ENCODE measurements around the gene DUSP6. TPM values are rescaled to one million over a fixed set of nuclear protein-coding genes. Genes with fewer than 3 reads are reported as not detected.

Gene DUSP6
- total and polyA plus RNA-seq, 7 donors: 27.0 to 39.7 (median 33.2) TPM

DNA sequence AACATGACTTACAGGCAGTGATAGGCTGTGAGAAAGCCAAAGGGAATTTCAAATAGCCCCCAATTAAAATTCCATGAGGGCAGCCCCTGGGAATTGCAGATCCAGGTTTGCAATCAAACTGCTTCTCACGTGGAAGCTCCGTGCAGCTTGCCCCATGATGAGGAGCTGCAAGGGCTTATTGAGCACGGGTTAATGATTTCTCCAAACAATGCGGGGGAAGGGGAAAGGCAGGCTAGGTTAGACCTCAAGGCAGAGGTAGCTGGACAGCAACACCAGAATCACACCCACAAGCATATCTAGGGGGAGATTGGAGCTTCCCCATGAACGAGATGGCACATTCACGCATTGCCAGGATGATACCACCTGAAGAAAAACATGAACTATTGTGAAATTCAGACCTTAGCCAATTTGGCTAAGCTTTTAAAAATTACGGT lies 5.0 kb upstream of the DUSP6 start:
- H3K9me3 ChIP-seq: no peaks in the 10 kb centered on the region
- H3K36me3 ChIP-seq: peaks cover 0 to 6% (median 0%) of the 10 kb centered on the region in 4 donors
- no peak overlapping the region for H3K4me3 ChIP-seq
- no peaks in the 10 kb centered on the region for H3K27me3 ChIP-seq
- DNase-seq: no peak
- peak overlapping the region in 1 of 4 donors; percentile 100 for H3K27ac ChIP-seq
- 33 to 76% methylated on average over 7 of the region's 7 CpGs for WGBS, 2 donors
- intact Hi-C loops (cut with DNase I): loop anchor here (10.0 kb wide), 1 partner anchor 1213 kb away; the partner anchor contains the start of genes CEP290 and TMTC3
- peaks cover 0 to 15% (median 5%) of the 10 kb centered on the region in 4 donors for H3K4me1 ChIP-seq
- no peak for TF ChIP-seq POLR2AphosphoS5 (IDR thresholded peaks at IDR 0.05)
- no peak for TF ChIP-seq CTCF (IDR thresholded peaks at IDR 0.05)
- no peak for TF ChIP-seq POLR2A (IDR thresholded peaks at IDR 0.05)
- TF ChIP-seq EP300 (IDR thresholded peaks at IDR 0.05): no peak

GRCh38 chr12:89356069-89356665 lies 3.9 kb upstream of the DUSP6 start:
- peaks cover 0 to 20% (median 7%) of the 10 kb centered on the region in 4 donors for H3K4me1 ChIP-seq
- no peaks in the 10 kb centered on the region for H3K9me3 ChIP-seq
- TF ChIP-seq POLR2AphosphoS5 (IDR thresholded peaks at IDR 0.05) (no peak), CTCF (IDR thresholded peaks at IDR 0.05) (no peak), POLR2A (IDR thresholded peaks at IDR 0.05) (no peak), EP300 (IDR thresholded peaks at IDR 0.05) (no peak)
- H3K36me3 ChIP-seq: peaks cover 0 to 6% (median 0%) of the 10 kb centered on the region in 4 donors
- DNase-seq: no peak
- H3K27ac ChIP-seq: peak overlapping the region in 1 of 4 donors; percentile 100
- no peaks in the 10 kb centered on the region for H3K27me3 ChIP-seq
- intact Hi-C loops (cut with DNase I): loop anchor here (10.0 kb wide), 1 partner anchor 1211 kb away; the partner anchor contains the start of genes CEP290 and TMTC3
- no peak overlapping the region for H3K4me3 ChIP-seq
- 78 to 88% methylated on average over 4 of the region's 4 CpGs for WGBS, 2 donors

- DNase-seq: no peak
- Histone ChIP-seq H3K36me3 (peaks cover 0 to 6% (median 0%) of the 10 kb centered on the region in 4 donors), H3K9me3 (no peaks in the 10 kb centered on the region), H3K27me3 (no peaks in the 10 kb centered on the region), H3K4me1 (peaks cover 0 to 26% (median 8%) of the 10 kb centered on the region in 4 donors), H3K4me3 (peak overlapping the region; percentile 66 to 91 (median 87)), H3K27ac (peak overlapping the region; percentile 94 to 100 (median 95))
- intact Hi-C loops (cut with DNase I): loop anchor here (10.0 kb wide), 1 partner anchor 1211 kb away; the partner anchor contains the start of genes CEP290 and TMTC3
- 60 to 75% methylated on average over 18 of the region's 18 CpGs for WGBS, 2 donors
- TF ChIP-seq EP300 (IDR thresholded peaks at IDR 0.05) (no peak), CTCF (IDR thresholded peaks at IDR 0.05) (no peak), POLR2A (IDR thresholded peaks at IDR 0.05) (no peak), POLR2AphosphoS5 (IDR thresholded peaks at IDR 0.05) (no peak)
Measured at GRCh38 chr12:89355243-89356068, 3.2 kb upstream of the DUSP6 start.

DNA sequence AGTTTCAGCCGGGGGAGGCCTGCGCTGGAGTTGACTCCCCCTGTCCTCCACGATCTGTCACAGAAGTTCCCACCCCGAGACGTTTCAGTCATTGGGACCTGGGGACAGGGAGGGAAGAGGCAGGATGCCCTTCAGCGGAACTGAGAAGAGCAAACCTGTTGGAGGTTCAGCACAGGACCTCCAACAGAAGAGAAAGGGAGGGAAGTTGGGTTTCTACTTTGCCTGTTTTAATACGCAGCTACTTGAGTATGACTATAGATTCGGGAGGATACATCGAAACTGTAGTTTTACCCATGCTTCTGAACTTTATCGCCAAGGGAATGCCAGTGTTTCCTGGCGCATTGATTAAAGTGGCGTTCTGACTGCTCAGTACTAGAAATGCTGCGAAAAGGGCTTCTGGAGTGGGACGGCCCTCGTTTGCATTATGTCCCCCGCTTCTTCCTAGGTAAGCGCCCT lies 2.3 kb upstream of the DUSP6 start:
- no peak for DNase-seq
- WGBS, 2 donors: 10 to 30% methylated on average over 17 of the region's 17 CpGs
- Histone ChIP-seq H3K27ac (peak overlapping the region; percentile 94 to 100 (median 95)), H3K36me3 (peaks cover 0 to 6% (median 0%) of the 10 kb centered on the region in 4 donors), H3K9me3 (no peaks in the 10 kb centered on the region), H3K4me3 (peak overlapping the region; percentile 66 to 91 (median 87)), H3K27me3 (no peaks in the 10 kb centered on the region), H3K4me1 (peaks cover 0 to 26% (median 8%) of the 10 kb centered on the region in 4 donors)
- TF ChIP-seq POLR2AphosphoS5 (IDR thresholded peaks at IDR 0.05): no peak
- no peak for TF ChIP-seq CTCF (IDR thresholded peaks at IDR 0.05)
- TF ChIP-seq POLR2A (IDR thresholded peaks at IDR 0.05): no peak
- TF ChIP-seq EP300 (IDR thresholded peaks at IDR 0.05): no peak
- intact Hi-C loops (cut with DNase I): loop anchor here (5.0 to 10.0 kb wide), 5 partner anchors 173 to 1210 kb away; partner anchors contain the start of genes ATP2B1, CEP290, POC1B and TMTC3
